GM19238 (cell line): Measurements from ENCODE around the gene ULK4.
"Not testable (repeated sequence)": the region's sequence is repeated elsewhere in the genome, so short reads cannot be mapped to it uniquely, and the experiment has no call there.

Experiments used
- DNase-seq: peaks from one replicate; pipeline ENCODE4 v3.0.0; 2011; ENCODE audit warnings: low spot score; ENCODE audit not compliant: insufficient read length

ULK4 gene

GRCh38 chr3:41690766-41691563, 270.9 kb downstream of the ULK4 start:
- DNase-seq: no peak

- DNase-seq: no peak
Measured at GRCh38 chr3:41688595-41689380, 273.1 kb downstream of the ULK4 start.

GRCh38 chr3:41684797-41685735, 276.8 kb downstream of the ULK4 start:
- no peak for DNase-seq

- no peak for DNase-seq
Measured at GRCh38 chr3:41683666-41684350, 278.1 kb downstream of the ULK4 start.

GRCh38 chr3:41682996-41683395, 278.9 kb downstream of the ULK4 start:
- no peak for DNase-seq

- DNase-seq: no peak
Measured at GRCh38 chr3:41682382-41682781, 279.5 kb downstream of the ULK4 start.

- no peak for DNase-seq
Measured at GRCh38 chr3:41681479-41681878, 280.4 kb downstream of the ULK4 start.

- no peak for DNase-seq
Measured at GRCh38 chr3:41679374-41679773, 282.5 kb downstream of the ULK4 start.

GRCh38 chr3:41675102-41675501, 286.8 kb downstream of the ULK4 start:
- DNase-seq: not testable (repeated sequence)

GRCh38 chr3:41674449-41674848, 287.5 kb downstream of the ULK4 start:
- no peak for DNase-seq

- DNase-seq: no peak
Measured at GRCh38 chr3:41673650-41674049, 288.3 kb downstream of the ULK4 start.

- no peak for DNase-seq
Measured at GRCh38 chr3:41668379-41668778, 293.5 kb downstream of the ULK4 start.

GRCh38 chr3:41662288-41662687, 299.6 kb downstream of the ULK4 start:
- no peak for DNase-seq

- no peak for DNase-seq
Measured at GRCh38 chr3:41661796-41662195, 300.1 kb downstream of the ULK4 start.

- DNase-seq: no peak
Measured at GRCh38 chr3:41660510-41660909, 301.4 kb downstream of the ULK4 start.

- no peak for DNase-seq
Measured at GRCh38 chr3:41653571-41654239, 308.2 kb downstream of the ULK4 start.

- DNase-seq: no peak
Measured at GRCh38 chr3:41652931-41653330, 309.0 kb downstream of the ULK4 start.

- no peak for DNase-seq
Measured at GRCh38 chr3:41652506-41652905, 309.4 kb downstream of the ULK4 start.

GRCh38 chr3:41651718-41652117, 310.2 kb downstream of the ULK4 start:
- no peak for DNase-seq

- DNase-seq: no peak
Measured at GRCh38 chr3:41650406-41650805, 311.5 kb downstream of the ULK4 start.
